ENCODE results near the gene RASL11B.

GRCh38 chr4:52861879-52862616 lies at the start of gene RASL11B:
- TF ChIP-seq CTCF (IDR thresholded peaks at IDR 0.05) (peak in 3 of 4 experiments; percentile 51 to 67 (median 58)), POLR2A (IDR thresholded peaks at IDR 0.05) (peak; percentile 26 to 52)

Data from gastroesophageal sphincter (tissue), 3 donors.